GM12874 (cell line): Measurements from ENCODE around the gene MFRP.

Experiments used
- CTCF ChIP-seq: IDR thresholded peaks from 2 replicates; pipeline ENCODE4 v1.5.1; 2011; ENCODE audit warnings: low read depth, mild to moderate bottlenecking, control low read depth, low read length, moderate library complexity; ENCODE audit not compliant: insufficient read depth

The MFRP gene

DNA sequence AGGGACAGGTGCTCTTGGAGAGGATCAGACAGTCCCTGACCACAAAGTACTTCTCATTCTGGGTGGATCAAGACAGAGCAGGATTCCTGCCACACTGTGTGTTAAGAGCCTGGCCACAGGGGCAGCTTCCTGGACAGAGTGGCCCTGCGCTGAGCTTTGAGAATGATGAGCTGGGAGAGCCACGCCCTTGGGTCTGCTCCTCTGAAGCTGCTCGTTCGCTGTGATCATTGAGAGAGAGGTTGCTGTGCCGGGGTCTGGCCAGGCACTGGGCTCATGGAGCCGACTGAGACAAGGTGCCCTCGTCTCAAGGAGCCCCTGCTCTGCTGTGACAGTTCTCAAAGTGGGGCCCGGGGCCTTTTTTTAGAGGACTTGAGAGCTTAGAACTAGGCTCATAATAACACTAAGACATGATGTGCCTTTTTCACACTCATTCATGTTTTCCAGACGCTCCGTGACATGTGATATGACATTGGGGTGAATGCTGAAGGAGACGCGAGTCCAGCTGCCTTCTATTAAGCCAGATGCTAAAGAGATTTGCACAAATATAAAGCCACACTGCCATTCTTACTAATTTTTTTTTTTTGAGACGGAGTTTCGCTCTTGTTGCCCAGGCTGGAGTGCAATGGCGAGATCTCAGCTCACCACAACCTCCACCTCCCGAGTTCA is 1.6 kb upstream of the MFRP start:
- TF ChIP-seq CTCF = no peak

DNA sequence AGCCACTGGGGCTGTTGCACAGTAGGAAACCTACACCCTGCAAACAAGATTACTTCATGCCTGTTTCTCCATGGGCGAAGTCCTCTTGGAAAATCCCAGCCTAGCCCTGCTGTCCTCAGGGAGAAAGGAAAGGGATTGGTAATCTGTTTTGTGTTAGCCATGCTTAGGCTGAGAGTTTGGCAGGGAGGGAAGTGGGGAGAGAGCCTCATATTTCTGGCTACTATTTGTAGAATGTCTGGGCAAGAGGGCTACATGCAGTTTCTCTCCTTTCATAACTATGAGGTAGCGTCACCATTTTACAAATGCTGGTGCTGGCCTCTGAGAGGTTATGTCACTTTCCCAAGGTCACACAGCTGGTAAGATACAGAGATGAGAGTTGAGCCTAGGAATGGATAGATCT is 737 bp upstream of the MFRP start:
- TF ChIP-seq CTCF = no peak

DNA sequence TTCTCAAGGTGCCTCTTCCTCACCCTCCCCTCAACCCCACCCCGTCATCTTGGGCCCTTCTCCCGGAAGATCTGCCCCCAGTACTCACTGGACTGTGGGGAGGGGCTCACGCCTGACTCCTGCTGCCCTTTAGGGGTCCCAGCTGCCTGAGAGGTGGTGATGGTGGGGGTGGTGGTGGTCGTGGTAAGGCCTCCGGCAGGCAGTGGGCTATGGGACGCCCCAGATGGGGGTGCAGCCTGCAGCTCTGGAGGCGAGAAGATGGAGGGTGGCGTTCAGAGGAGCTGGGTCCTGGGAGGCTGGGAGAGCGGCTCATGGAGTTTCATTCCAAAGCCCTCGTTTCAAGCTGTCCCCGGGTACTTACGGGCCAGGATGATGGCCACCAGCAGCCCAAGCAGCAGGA is 820 bp downstream of the MFRP start:
- no peak for TF ChIP-seq CTCF

DNA sequence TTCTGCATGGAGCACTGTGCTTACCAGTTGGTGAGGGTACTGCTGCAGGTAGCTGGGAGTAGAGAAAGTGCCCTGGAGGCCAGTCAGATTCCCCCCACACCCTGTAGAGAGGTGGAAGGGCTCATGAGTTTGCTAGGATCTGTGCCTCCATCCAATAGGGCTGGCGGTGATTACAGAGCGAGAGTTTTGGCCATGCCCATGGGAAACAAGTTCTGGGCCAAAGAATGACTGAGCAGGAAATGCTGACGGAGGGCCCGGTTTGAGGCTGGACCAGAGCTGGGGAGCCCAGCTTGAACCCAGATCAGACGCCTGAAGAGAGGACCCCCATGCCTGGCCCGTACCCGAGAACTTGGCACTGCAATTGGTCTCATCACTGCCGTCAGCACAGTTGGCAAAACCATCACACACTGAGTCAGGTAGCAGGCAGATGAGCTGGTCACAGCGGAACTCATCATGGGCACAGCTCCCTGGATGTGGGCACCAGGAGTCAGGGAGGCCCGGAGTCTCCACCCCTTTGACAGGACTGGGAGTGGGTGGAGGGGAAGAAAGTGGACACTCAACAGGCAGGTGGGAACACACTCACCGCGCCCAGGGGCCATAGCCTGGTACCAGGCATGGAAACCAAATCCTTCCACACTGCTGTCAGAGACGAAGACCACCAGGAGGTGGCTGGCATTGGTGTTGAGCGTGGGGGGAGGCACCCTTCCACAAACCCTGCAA is 2.1 kb downstream of the MFRP start:
- TF ChIP-seq CTCF = no peak

GRCh38 chr11:119343726-119344125 is 2.8 kb downstream of the MFRP start:
- no peak for TF ChIP-seq CTCF

GRCh38 chr11:119342362-119343130 is 4.0 kb downstream of the MFRP start:
- no peak for TF ChIP-seq CTCF

DNA sequence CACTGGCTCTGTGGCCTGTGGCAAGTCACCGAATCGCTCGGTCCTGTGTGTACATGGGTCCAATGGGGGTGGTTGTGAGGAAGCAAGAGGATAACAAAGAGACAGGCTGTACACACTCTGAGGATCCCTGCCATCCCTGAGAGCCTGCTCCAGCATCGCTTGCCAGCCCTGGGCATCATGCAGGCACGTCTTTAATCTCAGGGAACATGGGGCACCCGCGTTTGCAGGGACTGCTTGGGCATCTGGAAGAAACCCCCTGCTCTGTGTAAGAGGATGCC is 4.5 kb downstream of the MFRP start:
- no peak for TF ChIP-seq CTCF
